VCaP (cell line): Measurements from ENCODE around the gene TTC9.

Experiments used
- H3K27ac ChIP-seq: fragments of 450-650 bp; 2 replicates; pipeline ENCODE4 v1.5.1; 2017
- CTCF ChIP-seq: fragments of 450-650 bp; conservative IDR thresholded peaks from 2 replicates; pipeline ENCODE4 v1.5.1; 2017; ENCODE audit warnings: mild to moderate bottlenecking, moderate library complexity

TTC9 gene

GRCh38 chr14:70709726-70710382, 68.1 kb downstream of the TTC9 start:
- no peak for TF ChIP-seq CTCF
- H3K27ac ChIP-seq = no peak overlapping the region

GRCh38 chr14:70711451-70711850, 69.7 kb downstream of the TTC9 start:
- no peak for TF ChIP-seq CTCF
- H3K27ac ChIP-seq = no peak overlapping the region

GRCh38 chr14:70713096-70713495, 71.4 kb downstream of the TTC9 start:
- no peak overlapping the region for H3K27ac ChIP-seq
- no peak for TF ChIP-seq CTCF

GRCh38 chr14:70713511-70713916, 71.8 kb downstream of the TTC9 start:
- no peak overlapping the region for H3K27ac ChIP-seq
- TF ChIP-seq CTCF = no peak

- TF ChIP-seq CTCF = peak; percentile 80
- H3K27ac ChIP-seq = no peak overlapping the region
Observed at GRCh38 chr14:70714055-70714550, 72.4 kb downstream of the TTC9 start.

GRCh38 chr14:70716483-70716882, 74.8 kb downstream of the TTC9 start:
- TF ChIP-seq CTCF = no peak
- no peak overlapping the region for H3K27ac ChIP-seq

GRCh38 chr14:70716958-70717357, 75.2 kb downstream of the TTC9 start:
- no peak overlapping the region for H3K27ac ChIP-seq
- no peak for TF ChIP-seq CTCF
